ENCODE data around the gene FOSL1. TPM values are rescaled to one million over a fixed set of nuclear protein-coding genes. Genes with fewer than 3 reads are reported as not detected.

Gene FOSL1
- total and polyA plus RNA-seq, 4 donors = 0.20 to 0.41 (median 0.36) TPM; not detected in 1

DNA sequence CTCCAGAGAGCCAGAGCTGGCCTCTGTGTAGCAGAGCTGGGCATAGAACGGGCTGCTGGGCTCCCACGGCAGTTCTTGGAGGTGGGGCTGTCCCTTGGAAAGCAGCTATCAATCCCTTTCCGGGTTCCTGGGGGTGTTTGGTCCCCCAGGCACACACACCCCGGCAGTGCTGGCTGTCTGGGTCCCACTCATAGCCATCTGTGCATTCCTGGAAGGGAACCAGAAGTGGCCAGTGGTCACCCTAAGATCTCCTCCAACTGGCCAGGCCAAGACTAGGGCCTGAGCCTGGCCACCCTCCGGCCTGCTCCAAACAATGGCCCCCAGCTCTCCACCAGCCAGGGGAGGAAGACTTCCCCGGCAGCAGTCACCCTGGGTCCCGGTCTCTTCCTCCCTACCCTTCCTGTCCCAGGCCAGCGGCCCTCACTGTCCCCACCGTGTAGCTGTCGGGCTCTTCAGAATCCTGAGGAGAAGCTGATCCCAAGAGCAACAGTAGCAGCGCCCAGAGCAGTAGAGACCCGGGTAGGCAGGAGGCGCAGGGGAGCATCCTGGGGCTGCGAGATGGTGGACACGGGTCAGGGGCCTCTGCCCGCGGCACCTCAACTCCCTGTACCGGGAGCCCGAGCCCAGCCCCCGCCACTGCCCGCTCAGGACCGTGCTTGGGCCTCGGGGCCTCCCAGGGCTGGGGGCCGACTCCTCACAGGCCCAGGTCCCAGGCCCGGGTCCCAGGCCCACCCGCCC, 28.2 kb downstream of the FOSL1 start:
- H3K36me3 ChIP-seq (ENCODE audit: control insufficient read depth, insufficient read depth, low read length) = peaks cover 38% of the 10 kb centered on the region
- H3K9me3 ChIP-seq (ENCODE audit: control insufficient read depth, insufficient read depth, low read length) = no peaks in the 10 kb centered on the region
- H3K27ac ChIP-seq (ENCODE audit: low read depth, low read length) = peak overlapping the region; percentile 58
- peak overlapping the region; percentile 46 for H3K4me3 ChIP-seq (ENCODE audit: low read depth, low read length)
- WGBS (ENCODE audit: insufficient coverage) = 20% methylated on average over 26 of the region's 26 CpGs
- H3K4me1 ChIP-seq (ENCODE audit: control insufficient read depth, insufficient read depth, low read length) = peaks cover 39% of the 10 kb centered on the region
- no peaks in the 10 kb centered on the region for H3K27me3 ChIP-seq (ENCODE audit: control insufficient read depth, insufficient read depth, low read length)
- peak in 1 of 6 donors; percentile 41 for DNase-seq (ENCODE audit: low read depth in 4 of 6, low spot score in 6 of 6)

DNA sequence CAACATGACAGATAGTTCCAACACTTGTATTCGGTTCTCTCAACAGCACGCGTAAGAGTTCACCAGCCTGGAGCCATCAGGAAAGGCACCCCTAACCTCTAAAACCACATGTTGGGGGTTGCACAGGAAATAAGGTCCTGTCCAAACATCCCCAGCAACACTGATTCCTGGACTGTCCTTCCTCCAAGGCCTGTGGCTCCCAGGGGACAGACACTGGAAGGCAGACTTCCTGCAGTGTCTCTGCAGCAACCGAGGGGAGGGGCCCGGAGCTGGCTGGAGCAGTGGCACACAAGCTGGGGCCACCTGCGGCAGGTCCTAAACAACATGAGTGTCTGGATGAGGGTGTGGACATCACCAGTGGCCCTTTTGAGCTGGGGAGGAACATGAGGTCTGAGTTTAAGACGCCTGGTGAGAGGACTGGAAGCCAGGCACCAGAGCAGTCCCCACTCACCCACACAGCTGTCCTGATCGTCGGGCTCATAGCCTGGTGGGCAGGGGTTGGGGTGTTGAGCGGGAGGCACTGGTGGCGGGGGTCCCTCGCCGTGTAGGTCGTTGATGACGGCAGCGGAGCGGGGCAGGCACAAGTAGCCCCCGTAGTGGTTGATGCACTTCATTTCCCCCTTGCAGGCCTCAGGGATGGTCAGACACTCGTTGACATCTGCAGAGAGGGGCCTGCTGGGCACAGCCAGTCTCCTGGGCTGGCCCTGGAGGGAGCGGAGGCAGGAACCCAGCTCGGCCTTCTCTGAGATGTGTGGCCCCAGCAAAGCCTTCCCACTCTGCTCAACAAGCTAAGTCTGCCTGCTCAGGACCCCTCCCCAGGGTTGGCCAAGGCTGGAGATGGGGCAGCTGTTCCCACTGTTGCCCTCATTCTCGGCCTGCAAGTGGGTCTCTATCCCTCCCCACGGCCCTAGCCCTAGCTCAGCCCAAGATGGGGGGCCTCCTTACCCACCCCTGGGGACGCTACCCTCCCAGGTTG, 29.2 kb downstream of the FOSL1 start:
- Histone ChIP-seq H3K4me3 (ENCODE audit: low read depth, low read length) (no peak overlapping the region), H3K9me3 (ENCODE audit: control insufficient read depth, insufficient read depth, low read length) (no peaks in the 10 kb centered on the region), H3K27ac (ENCODE audit: low read depth, low read length) (no peak overlapping the region), H3K36me3 (ENCODE audit: control insufficient read depth, insufficient read depth, low read length) (peaks cover 46% of the 10 kb centered on the region), H3K27me3 (ENCODE audit: control insufficient read depth, insufficient read depth, low read length) (no peaks in the 10 kb centered on the region), H3K4me1 (ENCODE audit: control insufficient read depth, insufficient read depth, low read length) (peaks cover 39% of the 10 kb centered on the region)
- WGBS (ENCODE audit: insufficient coverage) = 78% methylated on average over 20 of the region's 24 CpGs
- DNase-seq (ENCODE audit: low read depth in 4 of 6, low spot score in 6 of 6) = no peak

DNA sequence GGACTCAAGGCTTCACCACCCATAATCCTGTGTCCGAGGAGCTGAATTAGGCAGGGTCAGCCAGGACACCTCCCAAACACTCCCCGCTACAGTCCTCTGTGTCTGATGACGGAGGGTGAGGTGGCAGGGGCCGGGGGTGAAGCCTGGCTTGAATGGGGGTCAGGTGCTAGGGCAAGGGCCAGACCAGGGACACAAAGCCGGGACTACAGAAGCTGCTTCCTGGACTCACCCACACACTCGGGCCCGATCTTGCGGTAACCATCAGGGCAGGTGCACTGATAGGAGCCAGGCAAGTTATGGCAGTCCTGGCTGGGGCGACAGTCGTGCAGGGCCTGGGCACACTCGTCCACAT, 29.9 kb downstream of the FOSL1 start:
- no peaks in the 10 kb centered on the region for H3K9me3 ChIP-seq (ENCODE audit: control insufficient read depth, insufficient read depth, low read length)
- H3K4me3 ChIP-seq (ENCODE audit: low read depth, low read length) = no peak overlapping the region
- H3K27me3 ChIP-seq (ENCODE audit: control insufficient read depth, insufficient read depth, low read length) = no peaks in the 10 kb centered on the region
- WGBS (ENCODE audit: insufficient coverage) = 92% methylated on average over 9 of the region's 11 CpGs
- no peak for DNase-seq (ENCODE audit: low read depth in 4 of 6, low spot score in 6 of 6)
- H3K4me1 ChIP-seq (ENCODE audit: control insufficient read depth, insufficient read depth, low read length) = peaks cover 39% of the 10 kb centered on the region
- H3K36me3 ChIP-seq (ENCODE audit: control insufficient read depth, insufficient read depth, low read length) = peaks cover 53% of the 10 kb centered on the region
- no peak overlapping the region for H3K27ac ChIP-seq (ENCODE audit: low read depth, low read length)

DNA sequence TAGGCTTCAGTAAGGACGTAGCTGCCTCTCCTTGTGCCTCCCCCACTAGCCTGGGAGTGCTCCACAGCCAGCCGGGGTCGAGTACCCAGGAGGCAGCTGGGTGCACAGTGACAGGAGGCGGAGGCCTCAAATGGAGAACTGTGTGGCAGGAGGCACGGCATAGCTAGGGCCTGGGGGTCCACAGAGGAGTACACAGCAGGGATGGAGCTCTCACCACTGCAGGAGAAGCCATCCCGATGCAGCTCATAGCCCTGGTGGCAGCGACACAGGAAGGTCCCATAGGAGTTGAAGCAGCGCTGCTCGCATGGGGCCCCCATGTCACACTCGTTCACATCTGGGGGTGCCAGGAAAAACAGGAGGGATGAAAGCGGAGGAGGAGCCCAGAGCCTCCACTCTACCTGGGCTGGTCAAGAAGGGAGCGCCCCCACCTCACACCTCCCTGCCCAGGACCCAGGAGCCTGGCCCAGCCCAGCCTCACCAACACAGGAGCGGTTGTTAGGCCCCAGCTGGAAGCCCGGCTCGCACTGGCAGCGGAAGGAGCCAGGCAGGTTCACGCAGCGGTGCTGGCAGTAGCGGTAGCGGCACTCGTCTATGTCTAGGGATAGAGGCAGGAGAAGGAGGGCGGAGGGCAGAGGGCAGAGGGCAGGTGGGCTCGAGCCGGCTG, 30.4 kb downstream of the FOSL1 start:
- Histone ChIP-seq H3K27me3 (ENCODE audit: control insufficient read depth, insufficient read depth, low read length) (no peaks in the 10 kb centered on the region), H3K4me1 (ENCODE audit: control insufficient read depth, insufficient read depth, low read length) (peaks cover 39% of the 10 kb centered on the region), H3K36me3 (ENCODE audit: control insufficient read depth, insufficient read depth, low read length) (peaks cover 58% of the 10 kb centered on the region), H3K9me3 (ENCODE audit: control insufficient read depth, insufficient read depth, low read length) (no peaks in the 10 kb centered on the region), H3K27ac (ENCODE audit: low read depth, low read length) (no peak overlapping the region), H3K4me3 (ENCODE audit: low read depth, low read length) (no peak overlapping the region)
- no peak for DNase-seq (ENCODE audit: low read depth in 4 of 6, low spot score in 6 of 6)
- WGBS (ENCODE audit: insufficient coverage) = 82% methylated on average over 19 of the region's 24 CpGs

DNA sequence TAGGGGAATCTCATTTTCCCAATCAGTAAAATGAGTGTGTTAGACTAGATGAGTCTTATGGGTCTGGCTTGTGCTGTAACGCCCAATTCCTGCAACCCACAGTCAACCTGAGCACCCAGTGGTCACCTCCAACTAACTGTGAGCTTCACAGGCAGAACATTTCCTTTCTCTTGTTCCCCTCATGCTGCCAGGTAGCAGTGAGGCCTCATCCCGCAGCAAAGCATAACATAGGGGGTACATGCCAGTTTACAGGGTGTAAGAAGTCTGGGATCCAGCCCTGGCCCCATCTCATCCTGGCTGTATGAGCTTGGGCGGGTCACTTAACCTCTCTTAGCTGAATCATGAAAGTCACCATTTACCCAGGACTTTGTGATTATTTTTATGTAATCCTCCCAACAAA, 31.3 kb downstream of the FOSL1 start:
- WGBS (ENCODE audit: insufficient coverage) = 100% methylated on average over 2 of the region's 3 CpGs
- Histone ChIP-seq H3K27me3 (ENCODE audit: control insufficient read depth, insufficient read depth, low read length) (no peaks in the 10 kb centered on the region), H3K4me1 (ENCODE audit: control insufficient read depth, insufficient read depth, low read length) (peaks cover 37% of the 10 kb centered on the region), H3K9me3 (ENCODE audit: control insufficient read depth, insufficient read depth, low read length) (no peaks in the 10 kb centered on the region), H3K27ac (ENCODE audit: low read depth, low read length) (no peak overlapping the region), H3K4me3 (ENCODE audit: low read depth, low read length) (no peak overlapping the region), H3K36me3 (ENCODE audit: control insufficient read depth, insufficient read depth, low read length) (peaks cover 67% of the 10 kb centered on the region)
- no peak for DNase-seq (ENCODE audit: low read depth in 4 of 6, low spot score in 6 of 6)

DNA sequence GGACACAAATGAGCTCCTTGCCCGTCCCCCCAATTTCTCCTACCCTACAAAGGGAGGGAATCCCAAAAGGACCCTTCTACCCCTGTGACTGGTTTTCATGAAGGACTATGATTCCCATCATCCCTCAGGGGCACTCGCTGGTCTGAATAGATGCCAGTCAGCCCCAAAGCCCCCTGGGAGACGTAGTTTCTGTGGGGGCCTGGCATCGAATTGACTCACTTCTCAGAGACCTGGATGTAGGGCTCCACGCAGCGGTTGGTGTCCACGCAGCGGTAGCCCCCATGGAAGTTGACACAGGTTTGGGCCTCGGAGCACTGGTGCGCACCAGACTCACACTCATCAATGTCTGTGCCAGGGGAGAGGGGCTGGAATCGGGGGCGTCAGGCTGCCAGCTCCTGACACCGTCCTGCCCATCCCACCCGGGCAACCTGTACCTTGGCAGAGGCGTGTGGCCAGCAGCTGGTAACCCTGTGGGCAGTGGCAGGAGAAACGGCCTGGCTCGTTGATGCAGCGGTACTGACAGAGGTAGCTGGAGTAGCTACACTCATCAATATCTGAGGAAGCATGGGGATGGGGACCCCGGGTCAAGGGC, 32.0 kb downstream of the FOSL1 start:
- no peak overlapping the region for H3K27ac ChIP-seq (ENCODE audit: low read depth, low read length)
- H3K36me3 ChIP-seq (ENCODE audit: control insufficient read depth, insufficient read depth, low read length) = peaks cover 74% of the 10 kb centered on the region
- peaks cover 30% of the 10 kb centered on the region for H3K4me1 ChIP-seq (ENCODE audit: control insufficient read depth, insufficient read depth, low read length)
- no peak overlapping the region for H3K4me3 ChIP-seq (ENCODE audit: low read depth, low read length)
- no peaks in the 10 kb centered on the region for H3K27me3 ChIP-seq (ENCODE audit: control insufficient read depth, insufficient read depth, low read length)
- no peaks in the 10 kb centered on the region for H3K9me3 ChIP-seq (ENCODE audit: control insufficient read depth, insufficient read depth, low read length)
- WGBS (ENCODE audit: insufficient coverage) = 59% methylated on average over 17 of the region's 19 CpGs
- DNase-seq (ENCODE audit: low read depth in 4 of 6, low spot score in 6 of 6) = peak in 2 of 6 donors; percentile 82 to 90

DNA sequence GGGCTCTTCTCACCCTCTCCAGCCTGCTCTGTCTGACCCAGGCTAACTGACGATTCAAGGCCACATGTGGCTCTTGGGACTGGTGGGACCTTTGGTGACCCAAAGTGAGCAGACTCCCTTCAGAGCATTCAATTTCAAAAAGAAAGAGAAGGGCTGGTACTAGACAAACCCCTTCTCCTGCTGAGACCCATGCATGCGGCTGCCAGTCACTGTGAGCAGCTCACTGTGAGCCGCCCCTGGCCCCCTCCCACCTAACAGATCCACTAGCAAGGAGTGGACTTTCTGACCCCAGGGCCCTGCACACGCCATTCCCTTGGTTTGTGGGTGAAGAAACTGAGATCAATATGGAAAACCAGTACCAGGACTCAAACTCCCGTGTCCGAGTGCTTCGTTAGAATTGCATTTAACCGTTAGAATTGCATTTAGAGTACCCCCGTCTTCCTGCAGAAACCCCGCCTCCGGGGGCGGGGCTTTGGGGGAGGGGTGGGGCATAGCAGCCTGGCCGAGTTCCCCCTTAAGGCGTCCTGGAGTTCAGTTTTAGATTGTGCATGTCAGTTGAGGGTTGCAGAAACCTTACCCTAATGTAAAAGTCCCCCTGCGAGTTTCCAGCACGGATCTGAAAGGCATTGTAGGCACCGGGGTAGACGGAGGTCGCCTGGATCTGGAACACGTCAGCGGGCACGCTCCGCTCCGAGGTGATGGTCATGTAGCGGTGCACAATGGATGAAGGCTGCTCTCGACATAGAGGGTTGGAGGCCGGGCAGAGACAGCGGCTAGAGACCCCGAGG, 32.7 kb downstream of the FOSL1 start:
- Histone ChIP-seq H3K27ac (ENCODE audit: low read depth, low read length) (no peak overlapping the region), H3K9me3 (ENCODE audit: control insufficient read depth, insufficient read depth, low read length) (no peaks in the 10 kb centered on the region), H3K4me1 (ENCODE audit: control insufficient read depth, insufficient read depth, low read length) (peaks cover 29% of the 10 kb centered on the region), H3K27me3 (ENCODE audit: control insufficient read depth, insufficient read depth, low read length) (no peaks in the 10 kb centered on the region), H3K36me3 (ENCODE audit: control insufficient read depth, insufficient read depth, low read length) (peaks cover 81% of the 10 kb centered on the region), H3K4me3 (ENCODE audit: low read depth, low read length) (no peak overlapping the region)
- WGBS (ENCODE audit: insufficient coverage) = 20% methylated on average over 19 of the region's 29 CpGs
- DNase-seq (ENCODE audit: low read depth in 4 of 6, low spot score in 6 of 6) = peak in 2 of 6 donors; percentile 63 to 76

DNA sequence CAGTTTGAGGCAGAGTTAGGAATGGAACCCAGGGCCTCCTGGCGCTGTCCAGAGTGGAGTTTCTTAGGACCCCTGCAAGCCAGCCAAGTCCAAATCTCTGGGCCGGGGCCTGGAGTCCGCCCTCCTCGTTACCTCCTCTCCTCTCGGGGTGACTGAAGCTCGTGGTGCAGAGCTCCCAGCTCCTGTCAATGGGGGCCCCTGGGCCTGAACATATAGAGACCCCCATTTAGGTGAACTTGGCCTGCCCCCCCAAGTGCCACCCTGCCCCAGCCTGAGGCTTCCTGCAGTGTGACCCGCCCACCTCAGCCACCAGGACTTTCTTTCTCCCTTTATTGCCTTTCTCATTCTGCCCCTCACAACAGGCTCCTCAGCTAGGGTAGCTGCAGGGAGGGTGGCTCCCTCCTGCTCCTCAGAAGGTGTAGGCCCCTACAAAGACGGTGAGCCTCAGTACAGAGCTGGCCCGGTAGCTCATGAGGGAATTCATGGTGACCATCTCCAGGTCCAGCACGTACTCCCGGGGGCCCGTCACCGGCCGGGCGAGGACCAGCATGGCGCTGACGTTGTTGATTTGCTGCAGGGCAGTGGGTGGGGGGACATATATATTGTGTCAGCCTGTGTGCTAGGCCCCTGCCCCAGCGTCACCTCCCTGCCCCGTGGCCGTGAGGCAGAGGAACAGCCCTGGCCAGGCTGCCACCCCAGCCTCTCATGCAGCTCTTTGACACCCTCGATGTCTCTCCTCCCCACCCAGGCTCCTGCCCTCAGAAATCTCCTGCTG, 33.5 kb downstream of the FOSL1 start:
- H3K4me1 ChIP-seq (ENCODE audit: control insufficient read depth, insufficient read depth, low read length) = peaks cover 31% of the 10 kb centered on the region
- no peak overlapping the region for H3K27ac ChIP-seq (ENCODE audit: low read depth, low read length)
- WGBS (ENCODE audit: insufficient coverage) = 88% methylated on average over 21 of the region's 21 CpGs
- peaks cover 89% of the 10 kb centered on the region for H3K36me3 ChIP-seq (ENCODE audit: control insufficient read depth, insufficient read depth, low read length)
- H3K4me3 ChIP-seq (ENCODE audit: low read depth, low read length) = no peak overlapping the region
- H3K9me3 ChIP-seq (ENCODE audit: control insufficient read depth, insufficient read depth, low read length) = no peaks in the 10 kb centered on the region
- no peak for DNase-seq (ENCODE audit: low read depth in 4 of 6, low spot score in 6 of 6)
- no peaks in the 10 kb centered on the region for H3K27me3 ChIP-seq (ENCODE audit: control insufficient read depth, insufficient read depth, low read length)

All from spinal cord (tissue), 10 donors.